HepG2 (cell line): ENCODE measurements around the gene CHST3. TPM values are rescaled to one million over a fixed set of nuclear protein-coding genes. Genes with fewer than 3 reads are reported as not detected.

ENCODE experiments used
- ATM ChIP-seq: fragments of 450-650 bp; IDR thresholded peaks from 2 replicates; pipeline ENCODE4 v1.7.1; 2017; ENCODE audit warnings: mild to moderate bottlenecking, borderline replicate concordance
- CEBPZ ChIP-seq: IDR thresholded peaks from 2 replicates; pipeline ENCODE4 v1.6.1; 2012; ENCODE audit warnings: low read length, improper control_type of control experiment
- E2F5 ChIP-seq: sonication (generic); formaldehyde crosslinking; conservative IDR thresholded peaks from 2 replicates; pipeline ENCODE4 v1.4.0; 2020; ENCODE audit warnings: missing genetic modification reagents
- ELF3 ChIP-seq: IDR thresholded peaks from 2 replicates; pipeline ENCODE4 v1.6.1; 2016; ENCODE audit warnings: missing genetic modification reagents, missing compliant biosample characterization
- FOSL2 ChIP-seq: sonication (generic); formaldehyde crosslinking; IDR thresholded peaks from 2 replicates; pipeline ENCODE4 v1.4.0; 2020; ENCODE audit warnings: missing genetic modification reagents
- FOXA1 ChIP-seq, 2 experiments: fragments of 450-650 bp in 1 of 2; sonication (generic) in 1 of 2; formaldehyde crosslinking in 1 of 2; IDR thresholded peaks; 2 replicates each; pipeline versions ENCODE4 v1.4.0 to v1.6.1; 2016 to 2020; ENCODE audit warnings: missing genetic modification reagents in 1 of 2
- FOXA3 ChIP-seq: IDR thresholded peaks from 2 replicates; pipeline ENCODE4 v1.6.1; 2016; ENCODE audit warnings: missing genetic modification reagents, missing compliant biosample characterization
- FOXP1 ChIP-seq, 2 experiments: fragments of 450-650 bp in 1 of 2; IDR thresholded peaks; 2 replicates each; pipeline ENCODE4 v1.6.1; 2017 to 2018; ENCODE audit warnings: antibody characterized with exemption in 1 of 2
- JARID2 ChIP-seq: sonication (generic); formaldehyde crosslinking; IDR thresholded peaks from 2 replicates; pipeline ENCODE4 v1.8.1; 2023; ENCODE audit warnings: missing genetic modification reagents, inconsistent platforms; ENCODE audit not compliant: insufficient replicate concordance
- MED1 ChIP-seq: sonication (generic); formaldehyde crosslinking; IDR thresholded peaks from 2 replicates; pipeline ENCODE4 v1.4.0; 2020; ENCODE audit warnings: missing genetic modification reagents
- MIXL1 ChIP-seq: IDR thresholded peaks from 2 replicates; pipeline ENCODE4 v1.6.1; 2016
- MYPOP ChIP-seq: sonication (generic); formaldehyde crosslinking; IDR thresholded peaks from 2 replicates; pipeline ENCODE4 v1.8.1; 2023; ENCODE audit warnings: mild to moderate bottlenecking, moderate library complexity, missing genetic modification reagents
- NFYB ChIP-seq: sonication (generic); formaldehyde crosslinking; IDR thresholded peaks from 2 replicates; pipeline ENCODE4 v1.4.0; 2020; ENCODE audit warnings: missing genetic modification reagents
- NFYC ChIP-seq: IDR thresholded peaks from 2 replicates; pipeline ENCODE4 v1.6.1; 2016; ENCODE audit warnings: missing genetic modification reagents, missing compliant biosample characterization
- NONO ChIP-seq, 2 experiments: fragments of 450-650 bp in 1 of 2; sonication (generic) in 1 of 2; formaldehyde crosslinking in 1 of 2; IDR thresholded peaks in 1 of 2; conservative IDR thresholded peaks in 1 of 2; 2 replicates each; pipeline versions ENCODE4 v1.6.1 to v1.8.0; 2017 to 2022; ENCODE audit warnings: mild to moderate bottlenecking in 1 of 2, missing genetic modification reagents in 1 of 2, moderate library complexity in 1 of 2
- RARA ChIP-seq: IDR thresholded peaks from 2 replicates; pipeline ENCODE4 v1.6.1; 2016; ENCODE audit warnings: missing genetic modification reagents, missing compliant biosample characterization
- RXRB ChIP-seq: IDR thresholded peaks from 2 replicates; pipeline ENCODE4 v1.6.1; 2016; ENCODE audit warnings: borderline replicate concordance, missing genetic modification reagents, missing compliant biosample characterization
- SAP130 ChIP-seq: IDR thresholded peaks from 2 replicates; pipeline ENCODE4 v1.6.1; 2016; ENCODE audit warnings: low read depth
- SP1 ChIP-seq, 2 experiments: fragments of 450-650 bp in 1 of 2; sonication (generic) in 1 of 2; formaldehyde crosslinking in 1 of 2; IDR thresholded peaks; 2 replicates each; pipeline versions ENCODE4 v1.4.0 to v1.6.1; 2016 to 2020; ENCODE audit warnings: missing genetic modification reagents in 1 of 2
- SYNCRIP ChIP-seq: fragments of 200-400 bp; formaldehyde crosslinking; IDR thresholded peaks from 2 replicates; pipeline ENCODE4 v1.6.1; 2018; ENCODE audit warnings: mild to moderate bottlenecking, low read depth, low read length; ENCODE audit not compliant: insufficient read depth
- TBX2 ChIP-seq: sonication (generic); formaldehyde crosslinking; IDR thresholded peaks from 2 replicates; pipeline ENCODE4 v1.5.0; 2020; ENCODE audit warnings: missing genetic modification reagents, mild to moderate bottlenecking, borderline replicate concordance
- WIZ ChIP-seq: sonication (generic); formaldehyde crosslinking; IDR thresholded peaks from 2 replicates; pipeline ENCODE4 v1.5.1; 2020; ENCODE audit warnings: mild to moderate bottlenecking, missing genetic modification reagents
- ZNF24 ChIP-seq: fragments of 450-650 bp; IDR thresholded peaks from 2 replicates; pipeline ENCODE4 v1.6.1; 2017; ENCODE audit warnings: antibody characterized with exemption, mild to moderate bottlenecking
- ZNF335 ChIP-seq: sonication (generic); formaldehyde crosslinking; IDR thresholded peaks from 2 replicates; pipeline ENCODE4 v1.4.0; 2020; ENCODE audit warnings: missing genetic modification reagents
- ZNF547 ChIP-seq: sonication (generic); formaldehyde crosslinking; IDR thresholded peaks from 2 replicates; pipeline ENCODE4 v1.5.1; 2020; ENCODE audit warnings: mild to moderate bottlenecking, missing genetic modification reagents
- polyA plus RNA-seq, 8 experiments: library from polyadenylated mRNA; depleted of rRNA in 3 of 8; stranded (reverse) in 7 of 8; unstranded in 1 of 8; fragments of >200 nt; fragmentation: Illumina TruSeq in 4 of 8; extraction: Trizol in 4 of 8; gene quantifications; 2 replicates each; pipeline versions ENCODE4 v1.2.1 to v1.2.3, GENCODE V29; 2011 to 2016; ENCODE audit warnings: low read depth in 4 of 8, missing spikeins in 1 of 8, mixed read lengths in 1 of 8; ENCODE audit not compliant: insufficient read depth in 1 of 8
- total RNA-seq, 5 experiments: library from RNA; depleted of rRNA; stranded (reverse); fragments of >200 nt; fragmentation: Illumina TruSeq; extraction: Trizol; gene quantifications; 2 replicates each; pipeline ENCODE4 v1.2.3, GENCODE V29; 2016; ENCODE audit warnings: low read depth in 1 of 5

The CHST3 gene
- total and polyA plus RNA-seq, 2 of the 13 experiments (the other 11 are each of a cell fraction or from before 2014, with no cell fraction given): 7.2 to 18.7 TPM

- TF ChIP-seq WIZ (no peak), FOXP1 (IDR thresholded peaks at IDR 0.05) (no peak), FOXP1 (CRISPR knock-in tag; IDR thresholded peaks at IDR 0.05) (0 out of 2 replicates have a peak, but pooled peaks have one; percentile 6), TBX2 (CRISPR knock-in tag) (peak; percentile 41; the same call in 1 of the 2 replicates), JARID2 (CRISPR knock-in tag) (no peak), SAP130 (CRISPR knock-in tag) (peak; percentile 85), CEBPZ (no peak), ELF3 (CRISPR knock-in tag) (peak; percentile 47; the same call in 1 of the 2 replicates), FOSL2 (CRISPR knock-in tag) (peak; percentile 76), FOXA1 (IDR thresholded peaks at IDR 0.05) (no peak), FOXA1 (CRISPR knock-in tag; IDR thresholded peaks at IDR 0.05) (peak; percentile 67; the same call in 1 of the 2 replicates), E2F5 (CRISPR knock-in tag) (no peak), NFYB (CRISPR knock-in tag) (no peak), SYNCRIP (no peak), MYPOP (CRISPR knock-in tag) (no peak), ZNF547 (0 out of 2 replicates have a peak, but pooled peaks have one; percentile 24), ZNF24 (no peak), FOXA3 (CRISPR knock-in tag) (peak; percentile 41; the same call in 1 of the 2 replicates), NFYC (CRISPR knock-in tag) (0 out of 2 replicates have a peak, but pooled peaks have one; percentile 30), RXRB (CRISPR knock-in tag) (peak; percentile 32; the same call in 1 of the 2 replicates), NONO (IDR thresholded peaks at IDR 0.05) (no peak), NONO (CRISPR knock-in tag; conservative IDR thresholded peaks at IDR 0.05) (no peak), ZNF335 (CRISPR knock-in tag) (no peak), MED1 (peak; percentile 27; the same call in 1 of the 2 replicates), RARA (CRISPR knock-in tag) (0 out of 2 replicates have a peak, but pooled peaks have one; percentile 20), SP1 (IDR thresholded peaks at IDR 0.05) (no peak), SP1 (CRISPR knock-in tag; IDR thresholded peaks at IDR 0.05) (no peak), MIXL1 (0 out of 2 replicates have a peak, but pooled peaks have one; percentile 18), ATM (no peak)
Observed at GRCh38 chr10:71998840-71999194, 34.6 kb downstream of the CHST3 start (continued).
